GM12878 (cell line): Measurements from ENCODE around the gene EMP3.

ENCODE experiments used
- CTCF ChIP-seq, 3 experiments: IDR thresholded peaks in 2 of 3; conservative IDR thresholded peaks in 1 of 3; 2 replicates each; pipeline ENCODE4 v1.5.1; 2011; ENCODE audit warnings: low read depth in 3 of 3, low read length in 3 of 3, mild to moderate bottlenecking in 3 of 3, control low read depth in 2 of 3, moderate library complexity in 2 of 3, inconsistent platforms in 1 of 3, mixed read lengths in 1 of 3; ENCODE audit not compliant: control insufficient read depth in 2 of 3, insufficient read depth in 1 of 3; ENCODE audit errors: extremely low read depth in 1 of 3
- EED ChIP-seq: sonication (generic); IDR thresholded peaks from 2 replicates; pipeline ENCODE4 v1.6.1; 2016; ENCODE audit warnings: antibody characterized with exemption, low read depth
- ESRRA ChIP-seq: IDR thresholded peaks from 2 replicates; pipeline ENCODE4 v1.6.1; 2012; ENCODE audit warnings: mild to moderate bottlenecking, low read length, improper control_type of control experiment
- EZH2 ChIP-seq: IDR thresholded peaks from 2 replicates; pipeline ENCODE4 v1.6.1; 2012; ENCODE audit warnings: low read depth, mild to moderate bottlenecking, control low read depth, inconsistent platforms, low read length, borderline replicate concordance; ENCODE audit not compliant: control insufficient read depth
- HDAC2 ChIP-seq: fragments of 200-600 bp; sonication (generic); IDR thresholded peaks from 2 replicates; pipeline ENCODE4 v1.6.1; 2017
- IKZF2 ChIP-seq, 2 experiments: fragments of 450-650 bp; IDR thresholded peaks; 2 replicates each; pipeline ENCODE4 v1.6.1; 2017; ENCODE audit warnings: mild to moderate bottlenecking in 2 of 2, moderate library complexity in 2 of 2
- MAX ChIP-seq: IDR thresholded peaks from 2 replicates; pipeline ENCODE4 v1.6.1; 2012; ENCODE audit warnings: low read depth, low read length, improper control_type of control experiment
- MTA3 ChIP-seq: IDR thresholded peaks from 2 replicates; pipeline ENCODE4 v1.6.1; 2012; ENCODE audit warnings: low read length, inconsistent platforms, borderline replicate concordance
- POLR2A ChIP-seq: IDR thresholded peaks from 2 replicates; pipeline ENCODE4 v1.6.1; 2011; ENCODE audit warnings: low read depth, mild to moderate bottlenecking, low read length
- SRF ChIP-seq, 2 experiments: IDR thresholded peaks; 2 replicates each; pipeline ENCODE4 v1.6.1; 2011; ENCODE audit warnings: low read depth in 2 of 2, low read length in 2 of 2, mild to moderate bottlenecking in 1 of 2, moderate library complexity in 1 of 2
- ZNF24 ChIP-seq: fragments of 450-650 bp; IDR thresholded peaks from 2 replicates; pipeline ENCODE4 v1.6.1; 2017; ENCODE audit warnings: antibody characterized with exemption, mild to moderate bottlenecking

GRCh38 chr19:48348045-48348444 is 22.7 kb downstream of the EMP3 start:
- TF ChIP-seq ESRRA (no peak), IKZF2 (IDR thresholded peaks at IDR 0.05) (no peak), MAX (no peak), SRF (IDR thresholded peaks at IDR 0.05; ENCODE audit: low read depth in 2 of 2, low read length in 2 of 2) (no peak), ZNF24 (no peak), CTCF (IDR thresholded peaks at IDR 0.05 in 2 of 3, conservative IDR thresholded peaks at IDR 0.05 in 1 of 3; ENCODE audit: control insufficient read depth in 2 of 3, extremely low read depth in 1 of 3, insufficient read depth in 1 of 3, low read depth in 3 of 3, low read length in 3 of 3) (no peak), HDAC2 (no peak), POLR2A (no peak), EED (no peak), MTA3 (no peak), EZH2 (no peak)
